ENCODE results near the gene PIBF1.
"Not testable (repeated sequence)": the region's sequence is repeated elsewhere in the genome, so short reads cannot be mapped to it uniquely, and the experiment has no call there.

PIBF1 gene, protein sequence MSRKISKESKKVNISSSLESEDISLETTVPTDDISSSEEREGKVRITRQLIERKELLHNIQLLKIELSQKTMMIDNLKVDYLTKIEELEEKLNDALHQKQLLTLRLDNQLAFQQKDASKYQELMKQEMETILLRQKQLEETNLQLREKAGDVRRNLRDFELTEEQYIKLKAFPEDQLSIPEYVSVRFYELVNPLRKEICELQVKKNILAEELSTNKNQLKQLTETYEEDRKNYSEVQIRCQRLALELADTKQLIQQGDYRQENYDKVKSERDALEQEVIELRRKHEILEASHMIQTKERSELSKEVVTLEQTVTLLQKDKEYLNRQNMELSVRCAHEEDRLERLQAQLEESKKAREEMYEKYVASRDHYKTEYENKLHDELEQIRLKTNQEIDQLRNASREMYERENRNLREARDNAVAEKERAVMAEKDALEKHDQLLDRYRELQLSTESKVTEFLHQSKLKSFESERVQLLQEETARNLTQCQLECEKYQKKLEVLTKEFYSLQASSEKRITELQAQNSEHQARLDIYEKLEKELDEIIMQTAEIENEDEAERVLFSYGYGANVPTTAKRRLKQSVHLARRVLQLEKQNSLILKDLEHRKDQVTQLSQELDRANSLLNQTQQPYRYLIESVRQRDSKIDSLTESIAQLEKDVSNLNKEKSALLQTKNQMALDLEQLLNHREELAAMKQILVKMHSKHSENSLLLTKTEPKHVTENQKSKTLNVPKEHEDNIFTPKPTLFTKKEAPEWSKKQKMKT

DNA sequence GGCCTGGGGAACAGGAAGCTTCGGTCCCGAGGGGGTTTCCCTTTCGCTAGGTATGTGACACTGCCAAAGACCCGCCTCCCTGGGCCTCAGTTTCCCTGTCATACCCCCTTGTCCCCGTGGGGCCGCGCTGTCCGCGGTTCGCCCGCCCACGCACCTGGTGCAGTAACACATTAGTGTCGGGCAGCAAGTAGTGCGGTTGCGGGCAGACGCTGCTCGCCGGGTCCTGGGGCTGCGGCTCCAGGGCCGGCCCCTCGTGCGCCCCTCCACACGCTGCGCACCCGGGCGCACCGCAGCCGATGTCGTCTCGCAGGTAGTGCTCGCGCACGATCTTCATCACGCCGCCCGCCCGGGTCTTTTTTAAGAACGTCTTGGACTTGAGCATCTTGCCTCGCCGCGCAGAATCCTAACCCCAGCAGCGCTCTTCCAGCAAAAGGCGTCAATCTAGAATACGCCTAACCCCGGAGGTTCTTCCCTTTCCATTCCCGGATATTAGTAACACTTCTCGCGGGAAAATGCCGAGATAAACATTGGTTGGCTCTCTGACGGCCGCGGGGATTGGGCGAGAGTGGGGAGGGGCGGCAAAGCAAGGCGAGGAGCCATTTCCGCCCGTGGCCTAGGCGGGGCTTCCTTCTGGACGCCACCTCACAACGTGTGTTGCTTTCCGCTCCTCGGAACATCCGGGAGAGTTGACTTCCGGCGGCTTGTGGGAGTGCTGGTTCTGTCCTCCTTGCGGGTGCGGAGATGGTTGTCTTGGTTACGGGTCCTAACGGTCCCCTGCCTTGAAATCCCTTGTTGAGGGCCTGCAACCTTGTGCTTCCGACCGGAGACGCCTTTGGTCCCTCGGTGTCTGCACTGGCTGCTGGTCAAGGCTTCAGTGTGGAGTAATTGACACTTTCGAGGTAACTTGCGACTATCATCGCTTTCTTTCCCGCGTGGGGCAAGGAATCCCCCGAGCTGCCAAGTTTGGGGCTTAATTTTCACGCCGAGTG is at the start of gene PIBF1, which contains the start of gene DIS3:
PIBF1 (plus strand) TSS at position 683 of the 989 bp plus-strand sequence. CDS start 1,337 bp downstream, outside the sequence.
DIS3 (minus strand) TSS at position 450 of the 989 bp plus-strand sequence; CDS start at position 382, 68 bp downstream.
- peak; percentile 98 for DNase-seq
- in situ Hi-C loops (cut with HindIII; ENCODE audit: low pct_ligation_motif_present, low pct_unique_long_range_greater_than_20kb, low sequenced_read_pairs), result no loop called here

DNA sequence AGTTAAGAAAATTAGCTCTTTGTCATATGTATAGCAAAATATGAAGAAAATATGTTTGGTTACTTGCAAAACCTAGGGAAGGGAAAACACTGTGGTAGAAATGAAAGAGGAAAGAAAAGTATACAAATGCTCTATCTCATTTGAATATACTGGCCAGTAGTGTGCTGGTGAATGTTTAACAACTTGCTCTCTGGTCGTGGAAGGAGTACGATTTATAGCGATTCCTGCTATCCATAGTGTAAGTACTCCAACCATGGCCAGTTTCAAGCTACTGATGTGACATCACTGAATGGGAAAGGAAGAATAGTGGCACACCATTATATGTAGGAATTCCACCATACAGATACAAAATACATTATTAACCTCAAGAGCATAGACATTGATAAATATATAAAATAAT is 44.9 kb upstream of the PIBF1 start:
- in situ Hi-C loops (cut with HindIII; ENCODE audit: low pct_ligation_motif_present, low pct_unique_long_range_greater_than_20kb, low sequenced_read_pairs), result no loop called here

GRCh38 chr13:72740015-72740414 is 41.9 kb upstream of the PIBF1 start:
- DNase-seq, result no peak
- in situ Hi-C loops (cut with HindIII; ENCODE audit: low pct_ligation_motif_present, low pct_unique_long_range_greater_than_20kb, low sequenced_read_pairs), result no loop called here

More for the DNA sequence above, 44.9 kb upstream of the PIBF1 start:
- peak; percentile 13 for DNase-seq

DNA sequence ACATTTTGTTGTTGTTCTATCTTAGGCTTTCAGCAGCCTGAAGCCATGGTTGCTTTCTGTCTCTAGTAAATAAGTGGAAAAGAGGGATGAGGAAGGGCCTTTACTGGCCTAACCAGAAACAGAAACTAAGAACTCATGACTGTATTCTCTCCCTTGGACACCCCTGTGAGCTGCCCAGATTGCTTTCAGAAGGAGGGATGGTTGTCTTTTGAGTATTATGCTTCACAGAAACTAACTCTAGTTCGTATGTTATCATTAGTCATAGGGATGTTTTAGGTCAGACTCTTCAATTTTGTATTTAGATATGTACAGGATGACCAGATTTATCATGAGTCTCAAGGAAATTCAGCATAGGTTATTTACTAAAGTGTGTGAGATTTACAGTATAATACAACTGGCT is 36.7 kb upstream of the PIBF1 start:
- in situ Hi-C loops (cut with HindIII; ENCODE audit: low pct_ligation_motif_present, low pct_unique_long_range_greater_than_20kb, low sequenced_read_pairs), result no loop called here
- DNase-seq, result no peak

GRCh38 chr13:72751220-72751619 is 30.7 kb upstream of the PIBF1 start:
- in situ Hi-C loops (cut with HindIII; ENCODE audit: low pct_ligation_motif_present, low pct_unique_long_range_greater_than_20kb, low sequenced_read_pairs), result no loop called here
- DNase-seq, result no peak

- DNase-seq, result no peak
- in situ Hi-C loops (cut with HindIII; ENCODE audit: low pct_ligation_motif_present, low pct_unique_long_range_greater_than_20kb, low sequenced_read_pairs), result no loop called here
Measured at GRCh38 chr13:72754111-72754510, 27.8 kb upstream of the PIBF1 start.

GRCh38 chr13:72757792-72758535 is 24.0 kb upstream of the PIBF1 start:
- no peak for DNase-seq
- in situ Hi-C loops (cut with HindIII; ENCODE audit: low pct_ligation_motif_present, low pct_unique_long_range_greater_than_20kb, low sequenced_read_pairs), result no loop called here

DNA sequence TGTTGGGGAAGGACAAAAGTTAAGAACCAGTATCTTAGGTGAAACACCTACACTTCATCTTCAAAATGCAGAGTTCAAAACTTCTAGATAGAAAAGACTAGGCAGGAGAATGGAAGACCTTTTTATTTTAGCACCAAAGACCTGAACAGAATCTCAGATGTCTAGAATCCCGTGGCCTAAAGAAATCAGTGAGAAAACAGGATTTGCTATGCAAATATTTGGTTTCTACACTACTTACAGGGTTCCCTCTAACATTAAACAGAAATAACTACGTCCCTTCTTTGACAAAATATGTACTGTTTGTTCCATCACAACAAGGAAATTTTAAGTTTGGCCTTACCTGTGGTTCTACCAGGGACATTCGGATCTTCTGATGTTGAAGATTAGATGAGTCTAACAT is 21.7 kb upstream of the PIBF1 start:
- no peak for DNase-seq
- in situ Hi-C loops (cut with HindIII; ENCODE audit: low pct_ligation_motif_present, low pct_unique_long_range_greater_than_20kb, low sequenced_read_pairs), result no loop called here

GRCh38 chr13:72763411-72763810 is 18.5 kb upstream of the PIBF1 start:
- in situ Hi-C loops (cut with HindIII; ENCODE audit: low pct_ligation_motif_present, low pct_unique_long_range_greater_than_20kb, low sequenced_read_pairs), result no loop called here
- DNase-seq, result no peak

- in situ Hi-C loops (cut with HindIII; ENCODE audit: low pct_ligation_motif_present, low pct_unique_long_range_greater_than_20kb, low sequenced_read_pairs), result no loop called here
- DNase-seq, result no peak
Measured at GRCh38 chr13:72774019-72774418, 7.9 kb upstream of the PIBF1 start.

GRCh38 chr13:72782717-72783116 is 784 bp downstream of the PIBF1 start:
- DNase-seq, result no peak
- in situ Hi-C loops (cut with HindIII; ENCODE audit: low pct_ligation_motif_present, low pct_unique_long_range_greater_than_20kb, low sequenced_read_pairs), result no loop called here

DNA sequence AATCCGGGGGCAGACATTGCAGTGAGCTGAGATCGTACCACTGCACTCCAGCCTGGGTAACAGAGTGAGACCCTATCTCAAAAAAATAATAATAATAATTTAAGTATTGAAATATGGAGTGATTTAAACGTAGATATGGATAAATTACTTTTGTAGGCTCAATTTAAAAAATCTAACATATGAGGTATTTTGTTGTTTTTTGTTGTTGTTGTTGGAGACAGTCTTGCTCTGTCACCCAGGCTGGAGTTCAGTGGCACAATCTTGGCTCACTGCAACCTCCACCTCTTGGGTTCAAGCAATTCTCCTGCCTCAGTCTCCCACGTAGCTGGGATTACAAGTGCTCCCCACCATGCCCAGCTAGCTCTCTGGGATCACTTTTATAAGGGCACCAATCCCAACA is 2.7 kb downstream of the PIBF1 start:
- in situ Hi-C loops (cut with HindIII; ENCODE audit: low pct_ligation_motif_present, low pct_unique_long_range_greater_than_20kb, low sequenced_read_pairs); DNase-seq: not testable (repeated sequence)

DNA sequence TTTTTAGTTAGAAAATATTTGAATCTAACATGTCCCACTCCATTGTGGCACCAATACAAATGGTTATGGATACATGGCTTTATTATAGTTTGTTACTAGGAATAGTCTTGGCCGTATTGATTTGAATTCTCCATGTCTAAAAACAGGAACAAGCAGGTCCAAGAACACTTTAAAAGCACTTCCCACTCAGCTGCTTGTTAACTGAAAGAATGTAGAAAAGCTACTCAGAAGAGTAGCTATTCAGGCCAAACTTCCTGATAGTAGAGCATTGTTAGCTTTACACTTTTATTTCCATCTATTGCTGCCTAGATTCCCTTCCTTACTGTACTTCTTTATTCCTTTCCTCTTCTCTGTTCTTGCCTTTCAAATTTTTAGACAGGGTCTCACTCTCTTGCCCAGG is 6.9 kb downstream of the PIBF1 start:
- in situ Hi-C loops (cut with HindIII; ENCODE audit: low pct_ligation_motif_present, low pct_unique_long_range_greater_than_20kb, low sequenced_read_pairs), result no loop called here
- no peak for DNase-seq

DNA sequence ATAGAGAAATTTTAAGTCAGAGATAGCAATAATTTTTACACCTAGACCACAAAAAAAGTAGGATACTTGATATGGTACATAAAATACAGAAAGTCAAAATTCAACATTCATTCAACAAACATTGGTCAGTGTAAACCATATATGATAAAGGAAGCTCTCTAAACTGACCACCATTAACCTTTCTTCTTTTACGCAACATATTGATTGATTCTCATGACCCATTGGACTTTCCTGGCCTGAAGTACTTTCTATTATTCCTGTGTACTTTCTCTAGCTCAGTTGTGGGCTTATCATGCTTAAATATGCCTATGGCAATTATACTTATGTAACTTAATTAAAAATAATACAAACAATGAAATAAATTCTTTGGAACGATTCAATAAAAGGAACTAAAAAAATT is 10.7 kb downstream of the PIBF1 start:
- in situ Hi-C loops (cut with HindIII; ENCODE audit: low pct_ligation_motif_present, low pct_unique_long_range_greater_than_20kb, low sequenced_read_pairs), result no loop called here
- DNase-seq, result no peak

- in situ Hi-C loops (cut with HindIII; ENCODE audit: low pct_ligation_motif_present, low pct_unique_long_range_greater_than_20kb, low sequenced_read_pairs), result no loop called here
- no peak for DNase-seq
Measured at GRCh38 chr13:72798817-72799216, 16.9 kb downstream of the PIBF1 start.

GRCh38 chr13:72804301-72804700 is 22.4 kb downstream of the PIBF1 start:
- in situ Hi-C loops (cut with HindIII; ENCODE audit: low pct_ligation_motif_present, low pct_unique_long_range_greater_than_20kb, low sequenced_read_pairs), result no loop called here
- DNase-seq, result no peak

- in situ Hi-C loops (cut with HindIII; ENCODE audit: low pct_ligation_motif_present, low pct_unique_long_range_greater_than_20kb, low sequenced_read_pairs), result no loop called here
- no peak for DNase-seq
Measured at GRCh38 chr13:72805676-72806346, 23.9 kb downstream of the PIBF1 start.

Measured in ACHN (cell line).